Measurements from ENCODE around the gene PIP5KL1. TPM values are rescaled to one million over a fixed set of nuclear protein-coding genes. Genes with fewer than 3 reads are reported as not detected.

The PIP5KL1 gene
- total RNA-seq, 6 experiments from 2014 or later, result 0.58 to 0.81 (median 0.70) TPM; not detected in 3

DNA sequence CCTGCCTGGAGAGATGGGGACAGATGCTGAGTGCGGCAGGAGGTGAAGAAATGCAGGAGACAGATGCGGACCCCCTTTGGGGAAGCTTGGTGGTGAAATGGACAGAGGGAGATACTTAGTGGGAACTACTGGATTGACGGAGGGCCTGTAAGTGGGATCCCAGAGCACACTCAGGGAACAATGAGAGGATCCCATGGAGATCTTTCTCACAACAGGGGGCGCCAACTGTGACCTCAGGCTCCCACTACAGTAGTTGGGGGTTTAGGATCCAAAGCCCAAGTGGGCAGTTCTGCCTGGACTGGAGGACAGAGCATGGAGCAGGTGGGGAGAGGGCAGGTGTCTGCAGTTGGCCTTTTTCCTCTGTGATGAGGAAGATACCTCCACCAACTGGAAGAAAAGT, 3.7 kb upstream of the PIP5KL1 start:
- ATAC-seq, result no peak
- intact Hi-C loops (cut with DNase I), result no loop called here

DNA sequence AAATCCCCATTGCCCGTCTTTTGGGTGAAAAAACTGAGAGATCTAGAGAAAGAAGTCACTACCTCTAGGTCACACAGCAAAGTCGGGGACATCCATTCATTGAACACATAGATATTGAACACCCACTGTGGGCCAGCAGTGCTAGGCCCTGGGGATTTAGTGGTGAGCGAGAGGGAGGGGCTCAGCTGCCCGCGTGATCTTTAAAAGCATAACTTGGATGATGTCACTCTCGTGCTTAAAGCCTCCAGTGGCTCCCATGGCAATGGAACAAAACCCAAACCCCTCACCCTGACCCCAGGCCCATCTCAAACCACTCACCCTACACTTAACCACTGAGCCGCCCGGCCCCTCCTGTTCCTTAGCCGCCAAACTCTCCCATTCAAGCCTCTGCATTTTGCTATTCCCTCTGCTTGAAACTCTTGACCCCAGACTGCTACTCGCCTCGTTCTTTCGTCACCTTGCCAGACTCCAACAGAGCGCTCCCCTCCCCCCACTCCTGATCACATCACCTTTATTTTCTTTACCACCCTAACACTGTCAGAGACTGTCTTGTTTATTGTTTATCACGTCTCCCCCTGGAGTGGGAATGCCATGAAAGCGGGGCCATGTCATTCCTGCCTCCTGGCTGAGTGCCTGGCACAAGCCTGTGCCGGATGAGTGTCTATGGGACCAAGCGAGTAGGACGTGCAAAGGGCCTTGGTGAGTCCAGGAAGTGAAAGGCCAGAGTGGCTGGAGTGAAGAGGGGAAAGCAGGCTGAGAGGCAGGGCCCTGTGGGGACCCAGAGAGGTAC, 710 bp upstream of the PIP5KL1 start:
- Histone ChIP-seq H3K36me3 (no peaks in the 10 kb centered on the region), H3K9me3 (no peaks in the 10 kb centered on the region), H3K4me1 (peaks cover 0 to 6% (median 2%) of the 10 kb centered on the region in 4 donors), H3K4me3 (peak overlapping the region in 2 of 3 donors; percentile 20 to 40), H3K27me3 (peaks cover 0 to 9% of the 10 kb centered on the region in 2 donors), H3K27ac (no peak overlapping the region)
- TF ChIP-seq, protein P1, sequence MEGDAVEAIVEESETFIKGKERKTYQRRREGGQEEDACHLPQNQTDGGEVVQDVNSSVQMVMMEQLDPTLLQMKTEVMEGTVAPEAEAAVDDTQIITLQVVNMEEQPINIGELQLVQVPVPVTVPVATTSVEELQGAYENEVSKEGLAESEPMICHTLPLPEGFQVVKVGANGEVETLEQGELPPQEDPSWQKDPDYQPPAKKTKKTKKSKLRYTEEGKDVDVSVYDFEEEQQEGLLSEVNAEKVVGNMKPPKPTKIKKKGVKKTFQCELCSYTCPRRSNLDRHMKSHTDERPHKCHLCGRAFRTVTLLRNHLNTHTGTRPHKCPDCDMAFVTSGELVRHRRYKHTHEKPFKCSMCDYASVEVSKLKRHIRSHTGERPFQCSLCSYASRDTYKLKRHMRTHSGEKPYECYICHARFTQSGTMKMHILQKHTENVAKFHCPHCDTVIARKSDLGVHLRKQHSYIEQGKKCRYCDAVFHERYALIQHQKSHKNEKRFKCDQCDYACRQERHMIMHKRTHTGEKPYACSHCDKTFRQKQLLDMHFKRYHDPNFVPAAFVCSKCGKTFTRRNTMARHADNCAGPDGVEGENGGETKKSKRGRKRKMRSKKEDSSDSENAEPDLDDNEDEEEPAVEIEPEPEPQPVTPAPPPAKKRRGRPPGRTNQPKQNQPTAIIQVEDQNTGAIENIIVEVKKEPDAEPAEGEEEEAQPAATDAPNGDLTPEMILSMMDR (IDR thresholded peaks at IDR 0.05), result no peak
- no peak for TF ChIP-seq POLR2A (IDR thresholded peaks at IDR 0.05)
- intact Hi-C loops (cut with DNase I), result no loop called here
- peak; percentile 3 to 37 (median 30) for ATAC-seq
- DNase-seq, result no peak
- WGBS (ENCODE audit: insufficient coverage, low coverage, low lambda C conversion rate, missing lambda C conversion rate), result 15% methylated on average over 15 of the region's 18 CpGs

More for the DNA sequence above, 3.7 kb upstream of the PIP5KL1 start:
- H3K36me3 ChIP-seq, result no peaks in the 10 kb centered on the region
- H3K27me3 ChIP-seq, result no peaks in the 10 kb centered on the region
- peaks cover 0 to 12% (median 6%) of the 10 kb centered on the region in 4 donors for H3K4me1 ChIP-seq
- 100% methylated on average over 3 of the region's 4 CpGs for WGBS (ENCODE audit: insufficient coverage, low coverage, low lambda C conversion rate, missing lambda C conversion rate)
- H3K4me3 ChIP-seq, result no peak overlapping the region
- TF ChIP-seq POLR2A (IDR thresholded peaks at IDR 0.05), result no peak
- TF ChIP-seq, protein P1 (IDR thresholded peaks at IDR 0.05), result no peak
- H3K27ac ChIP-seq, result no peak overlapping the region
- DNase-seq, result no peak
- no peaks in the 10 kb centered on the region for H3K9me3 ChIP-seq

DNA sequence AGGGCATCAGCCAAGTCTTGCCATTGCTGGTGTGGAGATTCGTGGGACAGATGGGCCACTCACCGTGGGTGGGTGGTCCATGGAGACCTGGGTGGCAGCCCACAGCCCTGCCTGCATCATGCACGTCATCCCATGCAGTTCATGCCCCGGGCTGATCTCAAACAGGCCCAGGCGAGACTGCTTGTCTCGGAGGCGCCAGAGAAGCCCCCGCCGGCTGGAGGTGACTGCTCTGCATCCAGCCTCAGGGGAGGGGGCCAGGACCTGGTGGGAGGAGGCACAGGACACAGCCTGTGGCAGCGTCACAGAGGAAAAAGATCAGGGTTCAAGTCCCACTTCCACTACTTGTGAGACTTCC, 975 bp downstream of the PIP5KL1 start:
- Histone ChIP-seq H3K27ac (no peak overlapping the region), H3K4me1 (peaks cover 0 to 6% (median 2%) of the 10 kb centered on the region in 4 donors), H3K4me3 (no peak overlapping the region), H3K9me3 (no peaks in the 10 kb centered on the region), H3K36me3 (no peaks in the 10 kb centered on the region), H3K27me3 (peaks cover 0 to 9% of the 10 kb centered on the region in 2 donors)
- WGBS (ENCODE audit: insufficient coverage, low coverage, low lambda C conversion rate, missing lambda C conversion rate), result no CpG with 5 or more reads among the region's 10 CpGs
- ATAC-seq (no peak), DNase-seq (no peak)
- TF ChIP-seq POLR2A (IDR thresholded peaks at IDR 0.05), result no peak
- TF ChIP-seq, protein P1 (IDR thresholded peaks at IDR 0.05), result no peak
- intact Hi-C loops (cut with DNase I), result loop anchor here (10.0 kb wide), 2 partner anchors 335 to 425 kb away; no protein-coding TSS in a partner anchor

DNA sequence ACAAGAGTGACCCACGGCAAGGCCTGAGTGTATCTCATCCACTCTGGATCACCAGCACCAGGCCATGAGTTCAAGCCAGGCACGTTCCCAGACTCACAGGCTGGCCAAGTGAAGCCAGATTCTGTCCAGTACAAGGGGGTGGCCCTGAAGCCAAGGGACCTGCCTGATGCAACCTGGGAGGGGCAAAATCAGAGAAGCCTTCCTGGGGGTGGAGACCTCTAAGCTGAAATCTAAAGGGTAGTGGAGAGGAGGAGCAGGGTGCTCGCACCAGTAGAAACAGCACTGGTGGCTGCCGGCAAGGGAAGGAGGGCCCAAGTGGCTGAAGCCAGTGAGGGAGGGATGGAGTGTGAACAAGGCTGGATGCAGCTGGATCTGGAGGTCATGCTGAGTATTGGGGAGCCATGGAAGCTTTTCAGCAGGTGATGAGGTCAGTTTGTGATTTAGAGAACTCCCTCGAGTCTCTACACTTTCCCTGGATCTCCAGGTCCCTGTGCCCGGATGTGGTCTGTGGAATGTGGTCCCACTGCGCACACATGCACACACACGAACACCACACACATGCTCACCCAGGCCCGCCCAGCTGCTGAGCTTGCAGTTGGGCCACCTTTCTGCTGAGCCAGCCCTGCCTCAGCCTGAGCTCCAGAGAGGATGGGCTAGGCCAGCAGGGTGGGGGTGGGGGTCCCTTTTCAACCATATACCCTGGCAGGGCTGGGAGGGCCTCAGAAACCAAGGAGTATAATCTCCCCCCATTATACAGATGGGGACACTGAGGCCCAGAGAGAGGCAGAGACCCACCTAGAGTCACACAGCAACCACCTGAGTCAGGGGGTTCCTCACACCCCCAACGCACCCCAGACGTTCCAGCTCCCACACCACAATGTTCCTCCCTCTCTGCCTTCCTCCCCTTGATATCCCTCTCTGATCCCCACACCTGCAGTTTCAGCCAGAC, 1.6 kb downstream of the PIP5KL1 start:
- DNase-seq (no peak), ATAC-seq (no peak)
- intact Hi-C loops (cut with DNase I), result loop anchor here (10.0 kb wide), 2 partner anchors 334 to 424 kb away; no protein-coding TSS in a partner anchor
- no peak for TF ChIP-seq POLR2A (IDR thresholded peaks at IDR 0.05)
- TF ChIP-seq, protein P1 (IDR thresholded peaks at IDR 0.05), result no peak
- Histone ChIP-seq H3K27me3 (peaks cover 0 to 9% of the 10 kb centered on the region in 2 donors), H3K4me1 (peaks cover 0 to 6% (median 2%) of the 10 kb centered on the region in 4 donors), H3K36me3 (no peaks in the 10 kb centered on the region), H3K9me3 (no peaks in the 10 kb centered on the region), H3K27ac (no peak overlapping the region), H3K4me3 (no peak overlapping the region)
- 55% methylated on average over 8 of the region's 11 CpGs for WGBS (ENCODE audit: insufficient coverage, low coverage, low lambda C conversion rate, missing lambda C conversion rate)
